ENCODE results near the gene TRMT13. TPM values are rescaled to one million over a fixed set of nuclear protein-coding genes. Genes with fewer than 3 reads are reported as not detected.

The TRMT13 gene
- total RNA-seq, 1 experiment from 2014 or later, result 19.4 TPM

GRCh38 chr1:100152271-100152670 is 19.3 kb downstream of the TRMT13 start:
- Histone ChIP-seq H2BK5ac (ENCODE audit: insufficient read length, low read length) (no peak overlapping the region), H2AK5ac (ENCODE audit: insufficient read length, low read length) (no peak overlapping the region), H3K9me3 (ENCODE audit: control insufficient read depth, low read depth, low read length) (no peaks in the 10 kb centered on the region), H3K18ac (ENCODE audit: insufficient read length, low read depth, low read length) (no peak overlapping the region), H2BK20ac (ENCODE audit: low read depth, low read length, poor library complexity, severe bottlenecking) (no peak overlapping the region), H4K91ac (ENCODE audit: insufficient read length, low read depth, low read length) (no peak overlapping the region), H3K79me2 (ENCODE audit: insufficient read depth, low read length) (no peaks in the 10 kb centered on the region; the same call in 1 of the 2 replicates), H2BK15ac (ENCODE audit: low read depth, low read length) (no peak overlapping the region), H3K14ac (ENCODE audit: insufficient read depth, low read length) (no peak overlapping the region), H3K56ac (ENCODE audit: insufficient read length, low read depth, low read length) (no peak overlapping the region), H3K4me1 (ENCODE audit: insufficient read depth, low read length) (peaks cover 3% of the 10 kb centered on the region; the same call in 1 of the 2 replicates), H3K4ac (ENCODE audit: low read depth, low read length) (no peak overlapping the region), H2BK120ac (ENCODE audit: low read depth, low read length, poor library complexity, severe bottlenecking) (no peak overlapping the region), H3K23me2 (ENCODE audit: insufficient read length, low read depth, low read length, poor library complexity, severe bottlenecking) (no peaks in the 10 kb centered on the region), H3T11ph (ENCODE audit: low read length) (no peak overlapping the region), H4K8ac (replicated peaks; ENCODE audit: insufficient read length, low read depth, low read length) (no peak overlapping the region), H3K79me1 (ENCODE audit: insufficient read depth, low read depth, low read length, poor library complexity, severe bottlenecking) (no peaks in the 10 kb centered on the region), H3K27me3 (ENCODE audit: insufficient read depth, low read length) (no peaks in the 10 kb centered on the region), H3K23ac (ENCODE audit: insufficient read length, low read depth, low read length) (no peak overlapping the region), H4K5ac (ENCODE audit: insufficient read length, low read depth, low read length) (no peak overlapping the region), H2BK12ac (ENCODE audit: insufficient read length, low read depth, low read length) (no peak overlapping the region), H3K4me2 (ENCODE audit: insufficient read depth, insufficient read length, low read length) (no peak overlapping the region), H4K20me1 (ENCODE audit: control insufficient read depth, insufficient read depth, insufficient read length) (no peaks in the 10 kb centered on the region), H2AFZ (ENCODE audit: low read length) (no peak overlapping the region), H3K27ac (ENCODE audit: insufficient read length, low read depth, low read length) (no peak overlapping the region), H3K9ac (ENCODE audit: extremely low read depth, insufficient read length, low read length) (no peak overlapping the region)
- WGBS (ENCODE audit: extremely low coverage, insufficient read length, low lambda C conversion rate), result no CpG with 5 or more reads among the region's 4 CpGs
- no peak for TF ChIP-seq CTCF (conservative IDR thresholded peaks at IDR 0.05)
- Mint-ChIP-seq H3K36me3 (ENCODE audit: insufficient read depth in 1 of 3, low read depth in 3 of 3) (peaks cover 0 to 11% (median 7%) of the 10 kb centered on the region in 3 experiments; a peak in 4 of 7 replicates), H3K9me3 (no peaks in the 10 kb centered on the region), H3K27ac (no peak overlapping the region), H3K4me3 (no peak overlapping the region), H3K27me3 (ENCODE audit: low read depth) (no peaks in the 10 kb centered on the region), H3K4me1 (peaks cover 7 to 8% of the 10 kb centered on the region in 2 experiments)
- no peak for DNase-seq

Measured in H9 (cell line).